ENCODE results near the gene DYNC2I2.

DNA sequence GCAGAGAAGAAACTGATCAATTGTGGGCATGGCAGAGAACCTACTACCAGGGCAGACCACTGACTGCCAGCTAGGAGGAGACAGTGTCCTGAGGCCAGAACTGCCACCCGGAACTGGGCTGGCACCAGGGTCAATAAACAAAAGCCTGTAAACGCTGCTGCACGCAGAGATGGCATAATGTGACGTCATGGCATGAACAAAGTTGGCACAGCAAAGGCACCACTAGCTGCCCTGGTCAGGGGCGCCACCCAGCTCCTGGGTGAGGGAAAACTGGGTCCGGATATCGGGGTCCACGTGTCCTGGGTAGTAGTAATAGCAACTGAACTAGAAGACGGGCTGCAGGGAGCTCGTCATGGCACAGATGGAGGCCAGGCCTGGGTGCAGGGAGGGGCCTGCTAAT lies 32.1 kb downstream of the DYNC2I2 start:
- TF ChIP-seq, protein P1, sequence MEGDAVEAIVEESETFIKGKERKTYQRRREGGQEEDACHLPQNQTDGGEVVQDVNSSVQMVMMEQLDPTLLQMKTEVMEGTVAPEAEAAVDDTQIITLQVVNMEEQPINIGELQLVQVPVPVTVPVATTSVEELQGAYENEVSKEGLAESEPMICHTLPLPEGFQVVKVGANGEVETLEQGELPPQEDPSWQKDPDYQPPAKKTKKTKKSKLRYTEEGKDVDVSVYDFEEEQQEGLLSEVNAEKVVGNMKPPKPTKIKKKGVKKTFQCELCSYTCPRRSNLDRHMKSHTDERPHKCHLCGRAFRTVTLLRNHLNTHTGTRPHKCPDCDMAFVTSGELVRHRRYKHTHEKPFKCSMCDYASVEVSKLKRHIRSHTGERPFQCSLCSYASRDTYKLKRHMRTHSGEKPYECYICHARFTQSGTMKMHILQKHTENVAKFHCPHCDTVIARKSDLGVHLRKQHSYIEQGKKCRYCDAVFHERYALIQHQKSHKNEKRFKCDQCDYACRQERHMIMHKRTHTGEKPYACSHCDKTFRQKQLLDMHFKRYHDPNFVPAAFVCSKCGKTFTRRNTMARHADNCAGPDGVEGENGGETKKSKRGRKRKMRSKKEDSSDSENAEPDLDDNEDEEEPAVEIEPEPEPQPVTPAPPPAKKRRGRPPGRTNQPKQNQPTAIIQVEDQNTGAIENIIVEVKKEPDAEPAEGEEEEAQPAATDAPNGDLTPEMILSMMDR (IDR thresholded peaks at IDR 0.05; ENCODE audit: low read depth, low read length) = no peak
- TF ChIP-seq POLR2A (IDR thresholded peaks at IDR 0.05; ENCODE audit: extremely low read depth, insufficient read length) (no peak), MYC (IDR thresholded peaks at IDR 0.05; ENCODE audit: low read depth, low read length) (no peak)
- TF ChIP-seq, protein P2, sequence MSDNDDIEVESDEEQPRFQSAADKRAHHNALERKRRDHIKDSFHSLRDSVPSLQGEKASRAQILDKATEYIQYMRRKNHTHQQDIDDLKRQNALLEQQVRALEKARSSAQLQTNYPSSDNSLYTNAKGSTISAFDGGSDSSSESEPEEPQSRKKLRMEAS (IDR thresholded peaks at IDR 0.05; ENCODE audit: low read depth, low read length) = no peak
